ENCODE results near the gene DTX1. TPM values are rescaled to one million over a fixed set of nuclear protein-coding genes. Genes with fewer than 3 reads are reported as not detected.

DTX1 gene
- total RNA-seq, 1 experiment from 2014 or later = 0.44 TPM

DNA sequence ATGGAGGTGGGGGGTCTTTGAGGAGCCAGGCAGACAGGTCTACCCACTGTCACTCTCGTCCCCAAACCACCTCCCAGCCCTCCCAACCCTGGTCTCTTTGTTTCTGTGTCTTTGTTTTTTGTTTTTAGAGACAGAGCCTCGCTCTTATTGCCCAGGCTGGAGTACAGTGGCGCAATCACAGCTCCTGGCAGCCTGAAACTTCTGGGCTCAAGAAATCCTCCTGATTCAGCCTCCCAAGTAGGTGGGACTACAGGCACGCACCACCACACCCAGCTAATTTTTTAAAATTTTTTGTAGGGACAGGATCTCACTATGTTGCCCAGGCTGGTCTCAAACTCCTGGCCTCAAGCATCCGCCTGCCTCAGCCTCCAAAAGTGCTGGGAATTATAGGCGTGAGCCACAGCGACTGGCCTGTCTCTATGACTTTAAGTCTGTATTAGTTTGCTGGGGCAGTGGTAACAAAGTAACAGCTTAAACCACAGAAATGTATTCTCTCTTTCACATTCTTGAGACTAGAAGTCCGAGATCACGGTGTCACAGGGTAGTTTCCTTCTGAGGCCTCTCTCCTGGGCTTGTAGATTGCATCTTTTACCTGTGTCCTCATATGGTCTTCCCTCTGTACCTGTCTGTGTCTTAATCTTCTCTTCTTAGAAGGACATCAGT is 26.1 kb downstream of the DTX1 start:
- Histone ChIP-seq H3K4me1 (ENCODE audit: control insufficient read depth, insufficient read depth, low read length) (no peaks in the 10 kb centered on the region), H3K27me3 (ENCODE audit: control insufficient read depth, insufficient read depth, low read length) (no peaks in the 10 kb centered on the region), H3K36me3 (ENCODE audit: control insufficient read depth, insufficient read depth, low read length) (no peaks in the 10 kb centered on the region), H3K4me3 (ENCODE audit: low read depth in 2 of 2, low read length in 2 of 2) (no peak overlapping the region), H3K27ac (ENCODE audit: low read length) (no peak overlapping the region), H3K9me3 (ENCODE audit: control insufficient read depth, insufficient read depth, low read depth, low read length) (no peaks in the 10 kb centered on the region)
- ChIA-PET POLR2A (no interaction called here), CTCF (no interaction called here)
- DNase-seq (ENCODE audit: low read depth, low spot score) (no peak), ATAC-seq (no peak)
- no peak for TF ChIP-seq TCF7L2 (IDR thresholded peaks at IDR 0.05; ENCODE audit: low read depth, low read length)
- TF ChIP-seq, protein P1, sequence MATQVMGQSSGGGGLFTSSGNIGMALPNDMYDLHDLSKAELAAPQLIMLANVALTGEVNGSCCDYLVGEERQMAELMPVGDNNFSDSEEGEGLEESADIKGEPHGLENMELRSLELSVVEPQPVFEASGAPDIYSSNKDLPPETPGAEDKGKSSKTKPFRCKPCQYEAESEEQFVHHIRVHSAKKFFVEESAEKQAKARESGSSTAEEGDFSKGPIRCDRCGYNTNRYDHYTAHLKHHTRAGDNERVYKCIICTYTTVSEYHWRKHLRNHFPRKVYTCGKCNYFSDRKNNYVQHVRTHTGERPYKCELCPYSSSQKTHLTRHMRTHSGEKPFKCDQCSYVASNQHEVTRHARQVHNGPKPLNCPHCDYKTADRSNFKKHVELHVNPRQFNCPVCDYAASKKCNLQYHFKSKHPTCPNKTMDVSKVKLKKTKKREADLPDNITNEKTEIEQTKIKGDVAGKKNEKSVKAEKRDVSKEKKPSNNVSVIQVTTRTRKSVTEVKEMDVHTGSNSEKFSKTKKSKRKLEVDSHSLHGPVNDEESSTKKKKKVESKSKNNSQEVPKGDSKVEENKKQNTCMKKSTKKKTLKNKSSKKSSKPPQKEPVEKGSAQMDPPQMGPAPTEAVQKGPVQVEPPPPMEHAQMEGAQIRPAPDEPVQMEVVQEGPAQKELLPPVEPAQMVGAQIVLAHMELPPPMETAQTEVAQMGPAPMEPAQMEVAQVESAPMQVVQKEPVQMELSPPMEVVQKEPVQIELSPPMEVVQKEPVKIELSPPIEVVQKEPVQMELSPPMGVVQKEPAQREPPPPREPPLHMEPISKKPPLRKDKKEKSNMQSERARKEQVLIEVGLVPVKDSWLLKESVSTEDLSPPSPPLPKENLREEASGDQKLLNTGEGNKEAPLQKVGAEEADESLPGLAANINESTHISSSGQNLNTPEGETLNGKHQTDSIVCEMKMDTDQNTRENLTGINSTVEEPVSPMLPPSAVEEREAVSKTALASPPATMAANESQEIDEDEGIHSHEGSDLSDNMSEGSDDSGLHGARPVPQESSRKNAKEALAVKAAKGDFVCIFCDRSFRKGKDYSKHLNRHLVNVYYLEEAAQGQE (IDR thresholded peaks at IDR 0.05; ENCODE audit: insufficient read depth in 1 of 2, low read depth in 2 of 2, low read length in 1 of 2) = no peak
- TF ChIP-seq POLR2AphosphoS5 (IDR thresholded peaks at IDR 0.05; ENCODE audit: low read depth, low read length) = no peak
- TF ChIP-seq CTCF (IDR thresholded peaks at IDR 0.05) = no peak
- no peak for TF ChIP-seq SIN3A (IDR thresholded peaks at IDR 0.05; ENCODE audit: borderline replicate concordance, insufficient read depth, low read depth, low read length)
- intact Hi-C loops (cut with micrococcal nuclease; ENCODE audit: unreplicated experiment) (no loop called here), in situ Hi-C loops (cut with HindIII; ENCODE audit: low pct_unique_long_range_greater_than_20kb, low sequenced_read_pairs) (no loop called here)
- BruUV-seq (replicated peaks) = no TSS peak

DNA sequence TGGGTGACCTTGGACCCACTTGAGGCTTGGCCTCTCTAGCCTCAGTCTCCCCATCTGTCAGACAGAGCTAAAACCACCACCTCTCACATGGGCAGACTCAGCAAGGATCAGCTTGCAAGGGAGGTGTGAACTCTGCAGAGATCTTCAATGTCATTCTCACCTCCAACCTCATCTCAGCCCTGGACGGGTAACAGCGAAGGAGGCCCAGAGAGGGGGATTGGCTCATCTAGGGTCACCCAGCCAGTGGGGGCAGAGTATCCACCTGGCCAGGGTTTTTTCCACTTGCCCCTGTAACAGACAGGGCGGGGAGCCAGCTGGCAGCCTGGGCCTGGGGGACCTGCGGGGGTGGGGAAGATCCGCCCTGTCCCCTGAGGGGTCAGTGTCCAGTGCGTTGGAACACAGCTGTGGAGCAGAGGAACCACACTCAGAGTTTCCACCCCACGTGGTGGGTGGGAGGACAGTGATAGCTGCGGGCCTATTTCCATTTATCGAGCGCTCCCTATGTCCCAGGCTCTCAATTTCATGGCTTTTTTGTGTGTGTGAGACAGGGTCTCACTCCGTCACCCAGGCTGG is 27.4 kb downstream of the DTX1 start:
- ATAC-seq = no peak
- CTCF ChIA-PET = no interaction called here
- POLR2A ChIA-PET = no interaction called here

More for the DNA sequence above, 27.4 kb downstream of the DTX1 start:
- Histone ChIP-seq H3K4me1 (ENCODE audit: control insufficient read depth, insufficient read depth, low read length) (no peaks in the 10 kb centered on the region), H3K4me3 (ENCODE audit: low read depth in 2 of 2, low read length in 2 of 2) (no peak overlapping the region), H3K27me3 (ENCODE audit: control insufficient read depth, insufficient read depth, low read length) (no peaks in the 10 kb centered on the region), H3K9me3 (ENCODE audit: control insufficient read depth, insufficient read depth, low read depth, low read length) (no peaks in the 10 kb centered on the region), H3K27ac (ENCODE audit: low read length) (no peak overlapping the region), H3K36me3 (ENCODE audit: control insufficient read depth, insufficient read depth, low read length) (no peaks in the 10 kb centered on the region)
- no TSS peak for BruUV-seq (replicated peaks)
- TF ChIP-seq CTCF (IDR thresholded peaks at IDR 0.05) = no peak
- DNase-seq (ENCODE audit: low read depth, low spot score) = no peak
- in situ Hi-C loops (cut with HindIII; ENCODE audit: low pct_unique_long_range_greater_than_20kb, low sequenced_read_pairs) = no loop called here
- intact Hi-C loops (cut with micrococcal nuclease; ENCODE audit: unreplicated experiment) = no loop called here
